Spleen (tissue), 7 donors: ENCODE results near the gene DDX59.

ENCODE experiments used
- CTCF ChIP-seq, 11 experiments: fragments of 200-600 bp in 7 of 11; fragments of 450-650 bp in 4 of 11; sonication (generic) in 4 of 11; IDR thresholded peaks in 8 of 11; conservative IDR thresholded peaks in 3 of 11; 1 replicate in 7 of 11; 2 replicates in 4 of 11; pipeline versions ENCODE4 v1.4.0 to v1.8.0; 2016 to 2021; ENCODE audit warnings: antibody characterized with exemption in 11 of 11, inconsistent platforms in 4 of 11, mild to moderate bottlenecking in 1 of 11
- POLR2AphosphoS5 ChIP-seq, 3 donors: sonication (generic); formaldehyde crosslinking; IDR thresholded peaks; one replicate each; pipeline ENCODE4 v1.5.1; 2017; ENCODE audit warnings: antibody characterized with exemption in 3 of 3
- donor health status: DM: no; HTN: no; CAD: no; lungs with moderate emphysema.
- donor health status: DM: no; HTN: no; CAD: no.
- donor health status: DM: no; HTN: no; CAD: no.

GRCh38 chr1:200640963-200641401 is 28.7 kb downstream of the DDX59 start:
- TF ChIP-seq CTCF (IDR thresholded peaks at IDR 0.05 in 8 of 11, conservative IDR thresholded peaks at IDR 0.05 in 3 of 11) (no peak), POLR2AphosphoS5 (IDR thresholded peaks at IDR 0.05) (no peak)
